HG02678 (cell line): ENCODE data around the gene CDC26.
"Not testable (repeated sequence)": the region's sequence is repeated elsewhere in the genome, so short reads cannot be mapped to it uniquely, and the experiment has no call there.

Experiments
- ATAC-seq: cut with Tn5 transposase; IDR thresholded peaks from one replicate; pipeline ENCODE4 v1.9.1; 2021; ENCODE audit warnings: mild to moderate bottlenecking, moderate library complexity; ENCODE audit not compliant: unreplicated experiment

The CDC26 gene

DNA sequence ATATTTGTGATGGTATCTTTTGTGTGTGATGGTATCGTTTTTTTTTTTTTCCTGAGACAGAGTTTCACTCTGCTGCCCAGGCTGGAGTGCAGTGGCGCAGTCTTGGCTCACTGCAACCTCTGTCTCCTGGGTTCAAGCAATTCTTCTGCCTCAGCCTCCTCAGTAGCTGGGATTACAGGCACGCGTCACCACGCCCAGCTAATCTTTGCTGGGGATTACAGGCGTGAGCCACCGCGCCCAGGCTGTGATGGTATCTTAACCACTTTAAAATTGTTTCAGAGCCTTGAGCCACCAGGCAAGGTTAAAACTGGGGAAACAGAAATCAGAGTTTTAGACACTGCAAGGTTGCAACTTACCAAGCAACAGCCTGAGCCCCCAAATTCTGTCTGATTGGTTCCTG lies 20.9 kb upstream of the CDC26 start:
- not testable (repeated sequence) for ATAC-seq

DNA sequence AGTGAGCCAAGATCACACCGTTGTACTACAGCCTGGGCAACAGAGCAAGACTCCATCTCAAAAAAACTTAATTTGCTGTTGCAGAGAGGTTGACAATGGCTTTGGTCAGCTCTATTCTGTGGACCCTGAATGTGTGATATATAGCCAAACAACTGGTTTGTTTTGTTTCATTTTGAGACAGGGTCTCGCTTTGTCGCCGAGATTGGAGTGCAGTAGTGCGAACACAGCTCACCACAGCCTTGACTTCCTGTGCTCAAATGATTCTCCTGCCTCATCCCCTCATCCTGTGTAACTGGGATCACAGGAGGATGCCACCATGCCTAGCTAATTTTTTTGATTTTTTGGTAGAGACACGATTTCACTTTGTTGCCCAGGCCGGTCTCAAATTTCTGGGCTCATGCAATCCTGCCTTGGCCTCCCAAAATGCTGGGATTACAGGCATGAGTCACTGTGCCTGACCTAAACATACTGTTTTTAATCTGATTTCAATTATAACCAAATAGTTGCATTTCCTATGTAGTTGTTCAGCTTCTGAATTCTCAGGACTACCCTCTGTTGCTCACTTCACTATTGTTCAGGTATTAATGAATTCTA lies 18.0 kb upstream of the CDC26 start:
- no peak for ATAC-seq

DNA sequence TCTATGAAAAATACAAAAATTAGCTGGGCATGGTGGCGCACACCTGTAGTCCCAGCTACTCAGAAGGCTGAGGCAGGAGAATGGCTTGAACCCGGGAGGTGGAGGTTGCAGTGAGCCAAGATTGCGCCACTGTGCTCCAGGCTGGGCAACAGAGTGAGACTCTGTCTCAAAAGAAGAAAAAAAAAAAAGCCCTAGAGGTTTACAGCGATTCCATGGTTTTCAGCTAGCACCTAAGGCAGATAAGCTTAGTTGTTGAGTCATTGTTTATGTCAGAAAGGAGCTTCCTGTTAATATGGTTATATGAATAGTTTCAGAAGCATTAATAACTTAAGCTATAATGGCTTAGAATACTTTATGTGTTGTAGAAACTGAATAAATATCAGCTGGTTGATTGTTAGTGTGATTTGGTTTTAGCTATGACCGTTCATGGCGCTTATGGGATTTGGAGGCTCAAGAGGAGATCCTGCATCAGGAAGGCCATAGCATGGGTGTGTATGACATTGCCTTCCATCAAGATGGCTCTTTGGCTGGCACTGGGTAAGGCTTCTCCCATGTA lies 14.8 kb upstream of the CDC26 start:
- no peak for ATAC-seq

DNA sequence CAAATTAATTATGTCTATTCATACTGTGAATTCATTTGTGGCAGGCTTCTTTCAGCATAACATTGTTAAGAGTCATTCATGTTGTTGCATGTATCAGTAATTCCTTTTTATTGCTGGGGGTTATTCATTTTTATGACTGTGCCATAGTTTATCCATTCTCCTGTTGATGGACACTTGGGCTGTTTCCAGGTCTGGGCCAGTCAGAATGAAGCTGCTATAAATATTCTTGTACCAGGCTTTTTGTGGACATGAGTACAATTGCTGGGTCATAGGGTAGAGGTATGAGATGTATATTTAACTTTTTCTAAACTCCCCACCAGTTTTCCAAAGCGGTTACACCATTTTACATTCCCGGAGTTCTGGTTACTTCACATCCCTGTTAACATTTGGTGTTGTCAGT lies 13.7 kb upstream of the CDC26 start:
- no peak for ATAC-seq

DNA sequence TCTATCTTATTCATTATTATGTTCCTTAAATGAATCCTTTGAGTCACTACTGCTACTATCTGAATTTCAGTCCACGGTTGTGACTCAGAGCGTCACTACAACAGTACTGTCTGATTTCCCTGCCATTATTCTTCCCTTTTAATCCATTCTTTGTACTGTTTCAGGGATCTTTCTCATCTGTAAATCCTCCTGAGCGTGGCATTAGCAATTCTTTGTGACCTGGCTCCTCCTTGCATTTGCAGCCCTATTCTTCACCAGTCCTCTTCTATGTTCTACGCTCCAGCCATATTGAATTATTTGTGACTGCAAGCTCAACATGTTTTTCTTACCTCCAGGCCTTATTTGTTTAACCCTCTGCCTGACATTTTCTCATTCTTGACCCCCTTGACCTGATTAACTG lies 6.0 kb upstream of the CDC26 start:
- no peak for ATAC-seq

DNA sequence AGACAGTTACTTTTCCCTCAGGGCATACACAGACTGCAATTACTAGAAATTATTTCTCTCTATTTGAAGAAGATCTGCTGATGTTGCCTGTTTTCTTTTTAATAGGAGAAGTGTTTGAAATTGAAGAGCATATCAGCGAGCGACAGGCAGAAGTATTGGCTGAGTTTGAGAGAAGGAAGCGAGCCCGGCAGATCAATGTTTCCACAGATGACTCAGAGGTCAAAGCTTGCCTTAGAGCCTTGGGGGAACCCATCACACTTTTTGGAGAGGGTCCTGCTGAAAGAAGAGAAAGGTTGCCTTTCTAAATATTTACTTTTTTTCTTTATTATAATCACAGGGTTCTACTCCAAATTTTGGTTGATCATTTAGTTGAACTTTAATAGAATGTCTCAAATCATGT lies 3.5 kb upstream of the CDC26 start:
- ATAC-seq = no peak

DNA sequence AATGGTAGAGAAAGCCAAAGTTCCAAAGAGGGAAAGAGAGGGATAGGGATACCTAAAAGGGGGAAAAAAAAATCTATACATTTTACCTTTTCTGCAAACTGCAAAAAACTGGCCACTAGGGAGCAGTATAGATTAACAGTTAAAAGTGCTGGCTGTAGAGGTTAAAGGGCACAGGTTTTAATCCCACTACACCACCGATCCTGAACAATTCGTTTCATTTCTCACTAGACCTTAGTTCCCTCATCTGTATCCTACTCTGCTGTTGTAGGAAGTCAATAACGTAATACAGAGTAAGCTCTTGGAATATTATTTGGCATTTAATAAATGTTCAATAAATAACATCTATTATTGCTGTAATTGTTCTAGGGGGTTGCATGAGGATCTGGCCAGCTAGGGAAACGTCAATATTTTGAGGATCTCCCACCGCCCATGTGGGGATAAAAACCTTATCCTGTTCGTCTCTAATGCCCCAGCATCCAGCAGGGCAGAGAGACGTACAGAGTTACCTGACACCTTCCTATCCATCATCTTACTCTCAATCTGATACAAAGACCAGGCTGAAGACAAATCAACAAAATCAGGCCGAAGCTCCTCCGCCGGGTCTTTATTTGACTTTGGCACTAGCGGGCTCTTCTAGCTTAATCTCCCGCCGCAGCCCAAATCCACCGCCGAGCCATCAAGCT lies 757 bp downstream of the CDC26 start:
- ATAC-seq = no peak

DNA sequence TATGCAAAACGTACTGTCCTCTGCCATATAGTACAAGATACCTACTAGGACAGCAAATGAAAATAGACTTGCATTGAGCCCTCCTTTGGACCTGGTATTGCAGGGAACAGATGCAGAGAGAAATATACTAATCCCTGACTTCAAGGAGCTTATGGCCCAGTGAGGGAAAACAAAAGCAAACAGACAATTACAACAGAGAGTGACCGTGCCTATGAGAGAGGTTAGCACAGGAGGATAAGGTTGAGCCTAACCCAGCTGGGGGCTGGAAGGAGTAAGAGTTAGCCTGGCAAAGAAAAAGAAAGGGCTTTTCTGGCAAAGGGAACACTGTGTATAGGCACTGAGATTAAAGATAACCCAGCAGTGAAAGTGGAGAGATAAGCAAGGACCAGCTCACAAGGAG lies 5.5 kb downstream of the CDC26 start:
- no peak for ATAC-seq

DNA sequence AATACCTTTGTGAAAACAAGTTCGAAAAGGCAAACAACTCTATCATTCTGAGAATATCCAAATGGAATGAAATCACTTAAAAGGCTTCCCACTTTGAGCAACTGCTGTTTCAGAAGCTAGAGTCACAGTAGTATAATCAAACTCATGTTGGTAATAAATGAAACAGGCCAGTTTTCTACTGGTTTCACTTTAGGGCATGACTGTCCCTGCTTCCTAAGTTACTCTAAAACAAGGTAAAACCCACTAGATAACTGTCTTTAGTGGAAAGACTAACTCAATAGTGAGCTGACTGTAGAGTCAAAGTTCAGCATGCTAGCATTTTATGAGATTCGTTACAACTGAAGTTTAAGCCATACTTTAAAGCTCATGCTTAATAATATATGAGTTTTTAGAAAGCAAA lies 6.0 kb downstream of the CDC26 start:
- no peak for ATAC-seq

DNA sequence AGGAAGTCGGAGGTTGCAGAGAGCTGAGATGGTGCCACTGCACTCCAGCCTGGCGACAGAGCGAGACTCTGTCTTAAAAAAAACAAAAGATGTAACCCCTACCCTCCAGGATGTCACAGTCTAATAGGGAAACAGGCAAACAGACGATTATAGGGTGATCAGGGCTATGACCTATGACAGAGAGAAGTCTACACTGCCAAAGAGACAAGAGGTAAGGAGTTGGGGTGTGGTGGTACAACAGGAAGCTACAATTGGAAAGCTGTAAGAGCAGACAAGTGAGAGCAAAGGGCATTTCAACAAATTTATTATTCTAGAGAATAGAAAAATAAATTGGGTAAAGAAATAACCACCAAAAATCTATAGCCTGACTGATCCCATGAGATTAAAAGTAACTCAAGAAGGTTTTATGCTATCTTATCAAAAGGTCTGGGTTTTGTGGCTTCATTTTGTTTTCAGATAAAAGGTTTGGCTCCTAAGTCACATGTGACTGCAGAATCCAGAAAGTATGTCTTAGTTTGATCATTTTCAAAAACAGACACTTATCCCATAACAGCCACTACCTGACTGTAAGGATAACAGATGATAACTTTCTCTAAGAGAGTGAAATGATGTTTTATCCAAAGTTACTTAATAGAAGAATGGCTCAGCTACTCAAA lies 7.3 kb downstream of the CDC26 start:
- ATAC-seq = no peak

DNA sequence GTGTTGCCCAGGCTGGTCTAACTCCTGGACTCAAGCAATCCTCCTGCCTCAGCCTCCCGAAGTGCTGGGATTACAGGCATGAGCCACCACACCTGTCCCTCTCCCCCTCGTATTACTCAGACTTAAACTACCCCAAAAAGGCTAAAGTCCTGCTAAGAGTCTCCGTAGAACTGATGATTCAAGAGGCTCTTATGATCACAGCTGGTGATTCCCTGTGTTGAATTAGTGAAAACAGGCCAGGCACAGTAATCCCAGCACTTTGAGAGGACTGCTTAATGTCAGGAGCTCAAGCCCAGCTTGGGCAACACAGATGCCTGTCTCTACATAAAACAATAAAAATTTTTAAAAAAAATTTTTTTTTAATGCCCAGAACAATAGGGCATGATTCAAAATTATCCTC lies 9.2 kb downstream of the CDC26 start:
- no peak for ATAC-seq

DNA sequence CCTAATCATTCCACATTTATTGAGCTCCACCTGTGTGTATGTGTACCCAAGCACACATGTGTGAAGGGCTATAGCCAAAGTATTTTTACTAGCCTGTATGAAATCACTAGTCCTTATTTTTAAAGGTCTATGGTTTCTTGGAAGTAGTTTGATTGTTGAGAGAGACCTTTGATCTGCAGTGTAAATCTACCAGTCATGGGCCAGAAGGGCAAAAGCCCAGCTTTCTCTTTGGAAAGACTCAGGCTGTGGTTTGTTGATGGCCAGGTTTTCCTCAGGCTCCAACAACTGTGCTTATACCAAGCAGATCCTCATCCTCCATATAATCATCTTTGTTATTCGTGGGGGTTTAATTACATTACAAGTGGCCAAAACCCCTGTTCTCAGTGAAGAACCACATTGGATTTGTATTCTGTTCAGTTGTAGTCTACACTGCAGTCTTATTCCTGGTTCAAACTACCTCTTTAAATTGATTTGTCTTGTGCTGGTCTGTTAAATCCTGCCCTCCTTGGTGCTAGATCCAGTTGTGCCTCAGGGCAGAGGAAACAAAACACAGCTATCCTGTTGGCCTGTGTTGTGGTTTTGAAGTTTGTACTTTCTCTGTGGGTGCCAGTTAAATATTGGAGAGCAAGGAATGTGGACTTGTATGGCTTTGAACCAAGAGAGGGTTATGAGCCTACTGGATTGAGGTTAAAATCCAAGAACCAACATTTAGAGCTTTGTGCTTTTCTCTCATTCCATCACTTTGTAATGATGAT lies 13.3 kb downstream of the CDC26 start:
- no peak for ATAC-seq

DNA sequence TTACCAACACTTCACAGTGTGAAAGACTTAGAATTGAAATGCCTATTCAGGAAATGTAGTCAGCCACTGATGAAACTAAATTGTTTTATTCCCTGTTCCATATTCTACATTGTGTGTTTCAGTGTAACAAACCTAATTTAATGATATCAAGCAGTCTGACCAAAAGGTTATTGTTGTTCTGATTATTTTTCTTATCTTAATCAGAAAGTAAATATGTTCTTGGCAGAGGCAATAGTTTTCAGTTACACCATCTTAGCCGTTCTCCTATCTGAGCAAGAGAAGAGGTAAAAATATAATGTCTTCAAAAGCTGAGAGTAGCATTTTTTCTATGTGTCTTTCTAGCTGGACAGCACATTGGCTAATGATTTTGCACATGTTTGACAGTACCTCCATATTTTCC lies 17.1 kb downstream of the CDC26 start:
- no peak for ATAC-seq

DNA sequence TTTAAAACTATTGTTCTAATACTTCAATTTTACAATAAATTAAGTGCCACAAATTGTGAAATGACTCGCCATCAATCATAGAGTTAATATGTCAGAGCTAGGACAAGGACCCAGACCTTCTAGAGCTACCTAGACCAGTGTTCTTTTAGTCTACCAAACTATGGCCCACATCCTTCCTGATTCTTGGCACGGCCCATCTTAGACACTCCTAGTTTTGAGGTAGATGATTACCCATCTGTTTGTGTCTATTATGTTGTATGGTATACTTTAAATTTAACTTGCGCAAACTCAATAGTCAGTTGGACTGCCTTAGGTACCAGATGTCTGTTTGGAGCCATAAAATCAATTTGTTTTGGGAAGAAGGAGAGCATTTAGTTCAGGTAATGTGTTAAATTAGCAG lies 17.5 kb downstream of the CDC26 start:
- no peak for ATAC-seq

DNA sequence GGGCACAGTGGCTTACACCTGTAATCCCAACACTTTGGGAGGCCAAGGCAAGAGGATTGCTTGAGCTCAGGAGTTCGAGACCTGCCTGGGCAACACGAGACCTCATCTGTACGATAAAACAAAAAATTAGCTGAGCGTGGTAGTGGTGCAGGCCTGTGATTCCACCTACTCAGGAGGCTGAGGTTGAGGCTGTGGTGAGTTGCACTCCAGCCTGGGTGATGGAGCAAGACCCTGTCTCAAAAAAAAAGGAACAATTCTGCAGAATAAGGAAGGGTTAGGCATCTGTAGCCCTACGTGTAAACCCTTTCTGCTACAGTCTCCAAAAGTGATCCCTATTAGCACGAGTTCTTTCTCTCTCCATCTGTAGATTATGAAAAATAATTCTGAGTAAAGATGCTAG lies 19.9 kb downstream of the CDC26 start:
- ATAC-seq = no peak

DNA sequence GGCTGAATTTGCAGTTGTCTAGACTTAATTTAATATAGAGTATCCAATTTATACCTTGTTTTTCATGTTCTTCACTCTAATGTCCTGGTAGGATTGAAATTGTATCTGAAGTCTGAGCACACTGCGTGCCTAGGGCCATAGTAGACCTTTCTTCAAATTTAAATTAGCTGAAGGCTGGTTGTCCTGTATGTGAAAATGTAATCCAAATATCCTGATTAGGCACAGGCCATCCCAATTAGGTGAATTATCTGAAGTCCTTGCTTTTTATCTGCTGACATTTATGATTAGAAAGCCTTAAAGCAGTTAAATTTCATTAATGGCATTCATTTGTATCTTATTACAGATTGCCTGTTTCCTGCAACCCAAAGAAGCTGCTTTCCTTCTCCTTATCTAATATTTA lies 20.4 kb downstream of the CDC26 start:
- ATAC-seq = no peak

DNA sequence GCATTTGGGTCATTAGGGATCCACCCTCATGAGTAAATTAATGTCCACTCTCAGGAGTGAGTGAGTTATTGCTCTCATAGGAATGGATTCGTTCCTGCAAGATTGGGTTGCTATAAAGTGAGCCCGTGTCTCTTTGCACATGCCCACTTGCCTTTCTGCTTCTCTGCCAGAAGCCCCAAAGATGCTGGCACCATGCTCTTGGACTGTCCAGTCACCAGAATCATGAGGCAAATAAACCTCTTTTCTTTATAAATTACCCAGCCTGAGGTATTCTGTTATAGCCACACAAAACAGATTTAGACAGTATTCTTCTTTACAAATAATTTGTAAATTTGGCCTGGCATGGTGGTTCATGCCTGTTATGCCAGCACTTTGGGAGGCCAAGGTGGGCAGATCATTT lies 24.6 kb downstream of the CDC26 start:
- ATAC-seq = no peak

DNA sequence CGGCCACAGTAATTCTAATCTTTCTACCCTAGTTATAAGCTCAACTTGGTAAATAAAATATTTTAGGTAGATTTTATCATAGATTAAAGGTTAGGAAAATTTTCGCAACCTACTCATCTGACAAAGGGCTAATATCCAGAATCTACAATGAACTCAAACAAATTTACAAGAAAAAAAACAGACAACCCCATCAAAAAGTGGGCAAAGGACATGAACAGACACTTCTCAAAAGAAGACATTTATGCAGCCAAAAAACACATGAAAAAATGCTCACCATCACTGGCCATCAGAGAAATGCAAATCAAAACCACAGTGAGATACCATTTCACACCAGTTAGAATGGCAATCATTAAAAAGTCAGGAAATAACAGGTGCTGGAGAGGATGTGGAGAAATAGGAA lies 25.7 kb downstream of the CDC26 start:
- ATAC-seq = not testable (repeated sequence)

DNA sequence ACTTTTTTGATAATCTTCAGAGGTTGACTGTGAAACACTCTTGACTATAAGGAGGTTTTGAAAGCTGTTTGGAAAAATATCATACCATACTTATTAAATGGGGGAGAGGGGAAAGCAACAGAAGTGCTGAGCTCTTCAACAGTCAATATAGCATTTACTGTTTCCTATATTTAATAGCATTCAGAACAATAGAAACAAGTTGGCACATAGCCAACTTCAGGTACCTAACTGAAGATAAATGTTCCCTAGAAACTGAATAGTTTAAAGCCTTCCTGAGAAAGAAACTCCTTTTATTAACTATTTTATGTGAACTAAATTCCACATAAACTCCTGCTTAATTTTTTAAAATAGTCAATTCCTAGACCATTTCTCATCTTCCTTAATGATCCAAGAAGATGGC lies 27.7 kb downstream of the CDC26 start:
- no peak for ATAC-seq

DNA sequence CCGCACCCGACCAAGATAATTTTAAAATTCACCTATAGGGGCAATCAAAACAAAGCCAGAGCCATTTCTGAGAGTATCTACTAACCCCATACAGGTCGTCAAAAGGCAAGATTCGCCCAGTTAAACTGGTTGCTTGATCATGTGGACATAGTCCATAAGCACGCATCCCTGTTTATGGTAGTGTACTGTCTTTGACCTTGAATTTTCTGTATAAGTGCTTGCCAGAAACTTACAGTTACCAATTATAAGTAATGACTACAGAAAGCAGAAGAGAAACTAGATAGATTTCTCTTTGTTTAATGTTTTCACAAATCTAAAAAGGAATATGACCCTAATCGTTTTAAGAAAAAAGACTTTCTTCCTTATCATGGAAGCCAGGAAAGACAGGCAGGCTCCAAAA lies 28.4 kb downstream of the CDC26 start:
- ATAC-seq = no peak

DNA sequence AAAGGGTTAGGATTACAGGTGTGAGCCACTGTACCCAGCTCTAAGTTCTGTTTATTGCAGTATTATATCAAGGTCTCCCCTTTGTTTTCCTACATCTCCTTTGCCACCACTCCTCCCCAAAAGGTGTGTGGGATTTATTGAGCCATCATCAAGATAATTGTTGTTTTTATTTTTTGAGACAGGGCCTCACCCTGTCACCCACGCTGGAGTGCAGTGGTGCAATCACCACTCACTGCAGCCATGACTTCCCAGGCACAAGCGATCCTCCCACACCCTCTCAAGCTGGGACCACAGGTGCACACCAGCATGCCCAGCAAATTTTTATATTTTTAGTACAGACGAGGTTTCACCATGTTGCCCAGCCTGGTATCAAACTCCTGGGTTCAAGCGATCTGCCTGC lies 29.5 kb downstream of the CDC26 start:
- no peak for ATAC-seq

DNA sequence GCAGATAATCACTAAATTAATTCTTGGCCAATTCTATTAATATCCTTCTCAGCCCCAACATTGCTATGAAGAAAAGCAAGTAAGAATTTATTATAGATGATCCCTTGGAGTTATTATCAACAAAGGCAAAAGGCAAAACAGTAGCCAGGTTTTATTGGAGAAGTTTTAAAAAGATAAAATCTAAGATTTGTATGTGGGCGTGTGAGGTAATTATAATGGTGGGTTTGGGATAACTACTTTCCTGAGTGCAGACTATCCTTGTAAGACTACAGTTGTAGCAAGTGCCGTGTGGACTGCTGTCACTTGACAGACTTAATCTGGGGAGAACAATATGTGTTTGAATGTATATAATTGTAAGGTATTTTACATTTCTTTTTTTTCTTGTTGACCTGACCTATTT lies 30.8 kb downstream of the CDC26 start:
- no peak for ATAC-seq
